Stimulated activated CD8-positive, alpha-beta memory T cell treated with anti-CD3 and anti-CD28 coated beads, Interleukin-15, amount 100 ng/mL, for 1 hour (primary cell): ENCODE measurements around the gene R3HDM2.

ENCODE experiments used
- DNase-seq: peaks from one replicate; pipeline ENCODE4 v3.0.0-alpha.2; 2020; ENCODE audit warnings: low read depth

R3HDM2 gene

GRCh38 chr12:57229046-57229633, 201.7 kb downstream of the R3HDM2 start:
- DNase-seq: no peak

- no peak for DNase-seq
Measured at GRCh38 chr12:57227315-57228115, 203.3 kb downstream of the R3HDM2 start.

- DNase-seq: no peak
Measured at GRCh38 chr12:57226588-57227314, 204.1 kb downstream of the R3HDM2 start.

- no peak for DNase-seq
Measured at GRCh38 chr12:57225680-57226210, 205.1 kb downstream of the R3HDM2 start.

- DNase-seq: peak; percentile 28
Measured at GRCh38 chr12:57224973-57225679, 205.7 kb downstream of the R3HDM2 start.

GRCh38 chr12:57224278-57224972, 206.4 kb downstream of the R3HDM2 start:
- no peak for DNase-seq

GRCh38 chr12:57223191-57224165, 207.4 kb downstream of the R3HDM2 start:
- no peak for DNase-seq

- DNase-seq: no peak
Measured at GRCh38 chr12:57222286-57223190, 208.3 kb downstream of the R3HDM2 start.

GRCh38 chr12:57221169-57221917, 209.5 kb downstream of the R3HDM2 start:
- no peak for DNase-seq

GRCh38 chr12:57220770-57221168, 210.1 kb downstream of the R3HDM2 start:
- DNase-seq: no peak

- DNase-seq: no peak
Measured at GRCh38 chr12:57219993-57220754, 210.7 kb downstream of the R3HDM2 start.

GRCh38 chr12:57219205-57219992, 211.4 kb downstream of the R3HDM2 start:
- DNase-seq: no peak

GRCh38 chr12:57218030-57218853, 212.6 kb downstream of the R3HDM2 start:
- DNase-seq: no peak

GRCh38 chr12:57216921-57217879, 213.6 kb downstream of the R3HDM2 start:
- DNase-seq: no peak
